HepG2 (cell line): Measurements from ENCODE around the gene PIGO. TPM values are rescaled to one million over a fixed set of nuclear protein-coding genes. Genes with fewer than 3 reads are reported as not detected.
A peak's percentile ranks its signal among the peaks of the same experiment; 100 is the strongest.

ENCODE experiments used
- CEBPB ChIP-seq: IDR thresholded peaks from 2 replicates; pipeline ENCODE4 v1.6.1; 2011; ENCODE audit warnings: low read depth, low read length, improper control_type of control experiment, borderline replicate concordance
- CERS6 ChIP-seq: sonication (generic); formaldehyde crosslinking; IDR thresholded peaks from 2 replicates; pipeline ENCODE4 v1.5.0; 2020; ENCODE audit warnings: missing genetic modification reagents
- FOXJ3 ChIP-seq: sonication (generic); formaldehyde crosslinking; IDR thresholded peaks from 2 replicates; pipeline ENCODE4 v1.4.0; 2020; ENCODE audit warnings: missing genetic modification reagents, mild to moderate bottlenecking, borderline replicate concordance
- GTF3A ChIP-seq: sonication (generic); formaldehyde crosslinking; conservative IDR thresholded peaks from 2 replicates; pipeline ENCODE4 v1.4.0; 2020; ENCODE audit warnings: mild to moderate bottlenecking, missing genetic modification reagents
- GZF1 ChIP-seq: sonication (generic); formaldehyde crosslinking; IDR thresholded peaks from 2 replicates; pipeline ENCODE4 v1.5.1; 2020; ENCODE audit warnings: mild to moderate bottlenecking, missing genetic modification reagents
- HINFP ChIP-seq: sonication (generic); formaldehyde crosslinking; IDR thresholded peaks from 2 replicates; pipeline ENCODE4 v1.4.0; 2020; ENCODE audit warnings: low read depth, mild to moderate bottlenecking, missing genetic modification reagents
- JARID2 ChIP-seq: sonication (generic); formaldehyde crosslinking; IDR thresholded peaks from 2 replicates; pipeline ENCODE4 v1.8.1; 2023; ENCODE audit warnings: missing genetic modification reagents, inconsistent platforms; ENCODE audit not compliant: insufficient replicate concordance
- MATR3 ChIP-seq: sonication (generic); formaldehyde crosslinking; IDR thresholded peaks from 2 replicates; pipeline ENCODE4 v1.4.0; 2020; ENCODE audit warnings: missing genetic modification reagents
- MBD4 ChIP-seq: IDR thresholded peaks from 2 replicates; pipeline ENCODE4 v1.6.1; 2012; ENCODE audit warnings: low read length, inconsistent platforms, borderline replicate concordance
- NFIC ChIP-seq: IDR thresholded peaks from 2 replicates; pipeline ENCODE4 v1.6.1; 2012; ENCODE audit warnings: mild to moderate bottlenecking, low read length, inconsistent platforms
- NRL ChIP-seq: sonication (generic); formaldehyde crosslinking; IDR thresholded peaks from 2 replicates; pipeline ENCODE4 v1.5.0; 2020; ENCODE audit warnings: missing genetic modification reagents, mild to moderate bottlenecking, moderate library complexity, borderline replicate concordance
- POGK ChIP-seq: sonication (generic); formaldehyde crosslinking; conservative IDR thresholded peaks from 2 replicates; pipeline ENCODE4 v1.8.0; 2022; ENCODE audit warnings: mild to moderate bottlenecking, moderate library complexity, missing genetic modification reagents
- RARA ChIP-seq: IDR thresholded peaks from 2 replicates; pipeline ENCODE4 v1.6.1; 2016; ENCODE audit warnings: missing genetic modification reagents, missing compliant biosample characterization
- RCOR2 ChIP-seq: IDR thresholded peaks from 2 replicates; pipeline ENCODE4 v1.6.1; 2016; ENCODE audit warnings: missing biosample characterization, missing genetic modification reagents
- SRY ChIP-seq: sonication (generic); formaldehyde crosslinking; IDR thresholded peaks from 2 replicates; pipeline ENCODE4 v1.8.0; 2022; ENCODE audit warnings: mild to moderate bottlenecking, missing genetic modification reagents
- TFE3 ChIP-seq: IDR thresholded peaks from 2 replicates; pipeline ENCODE4 v1.6.1; 2016
- TMF1 ChIP-seq: sonication (generic); formaldehyde crosslinking; IDR thresholded peaks from 2 replicates; pipeline ENCODE4 v1.8.1; 2022; ENCODE audit warnings: low read depth, missing genetic modification reagents
- XRCC5 ChIP-seq: fragments of 200-400 bp; formaldehyde crosslinking; optimal IDR thresholded peaks from 2 replicates; pipeline ENCODE3; 2017; ENCODE audit warnings: mild to moderate bottlenecking, low read length
- ZBTB7A ChIP-seq: sonication (generic); formaldehyde crosslinking; IDR thresholded peaks from 2 replicates; pipeline ENCODE4 v1.8.0; 2022; ENCODE audit warnings: mild to moderate bottlenecking, missing genetic modification reagents
- ZGPAT ChIP-seq: IDR thresholded peaks from 2 replicates; pipeline ENCODE4 v1.6.1; 2016; ENCODE audit warnings: mild to moderate bottlenecking
- ZKSCAN8 ChIP-seq: IDR thresholded peaks from 2 replicates; pipeline ENCODE4 v1.6.1; 2016; ENCODE audit warnings: borderline replicate concordance, missing genetic modification reagents, missing compliant biosample characterization
- ZNF230 ChIP-seq: sonication (generic); formaldehyde crosslinking; IDR thresholded peaks from 2 replicates; pipeline ENCODE4 v1.4.0; 2020; ENCODE audit warnings: mild to moderate bottlenecking, missing genetic modification reagents
- ZNF572 ChIP-seq: sonication (generic); formaldehyde crosslinking; IDR thresholded peaks from 2 replicates; pipeline ENCODE4 v1.5.1; 2020; ENCODE audit warnings: mild to moderate bottlenecking, missing genetic modification reagents
- ZSCAN31 ChIP-seq: sonication (generic); formaldehyde crosslinking; IDR thresholded peaks from 2 replicates; pipeline ENCODE4 v1.5.0; 2020; ENCODE audit warnings: low read depth, mild to moderate bottlenecking, missing genetic modification reagents
- polyA plus RNA-seq, 8 experiments: library from polyadenylated mRNA; depleted of rRNA in 3 of 8; stranded (reverse) in 7 of 8; unstranded in 1 of 8; fragments of >200 nt; fragmentation: Illumina TruSeq in 4 of 8; extraction: Trizol in 4 of 8; gene quantifications; 2 replicates each; pipeline versions ENCODE4 v1.2.1 to v1.2.3, GENCODE V29; 2011 to 2016; ENCODE audit warnings: low read depth in 4 of 8, missing spikeins in 1 of 8, mixed read lengths in 1 of 8; ENCODE audit not compliant: insufficient read depth in 1 of 8
- total RNA-seq, 5 experiments: library from RNA; depleted of rRNA; stranded (reverse); fragments of >200 nt; fragmentation: Illumina TruSeq; extraction: Trizol; gene quantifications; 2 replicates each; pipeline ENCODE4 v1.2.3, GENCODE V29; 2016; ENCODE audit warnings: low read depth in 1 of 5

Gene PIGO
- total and polyA plus RNA-seq, 2 of the 13 experiments (the other 11 are each of a cell fraction or from before 2014, with no cell fraction given), result 20.5 to 26.2 TPM

- TF ChIP-seq POGK (CRISPR knock-in tag), result peak; percentile 76
- no peak for TF ChIP-seq JARID2 (CRISPR knock-in tag)
- TF ChIP-seq CEBPB, result no peak
- TF ChIP-seq NRL (CRISPR knock-in tag), result 0 out of 2 replicates have a peak, but pooled peaks have one; percentile 18
- TF ChIP-seq TFE3 (CRISPR knock-in tag), result no peak
- TF ChIP-seq ZGPAT (CRISPR knock-in tag), result peak; percentile 72; the same call in 1 of the 2 replicates
- peak; percentile 50; the same call in 1 of the 2 replicates for TF ChIP-seq ZBTB7A (CRISPR knock-in tag)
- TF ChIP-seq GTF3A (CRISPR knock-in tag), result no peak; the same call in 1 of the 2 replicates
- TF ChIP-seq MBD4, result no peak
- TF ChIP-seq ZNF572, result no peak
- 0 out of 2 replicates have a peak, but pooled peaks have one; percentile 29 for TF ChIP-seq ZKSCAN8
- no peak for TF ChIP-seq CERS6 (CRISPR knock-in tag)
- no peak for TF ChIP-seq ZNF230
- TF ChIP-seq GZF1 (CRISPR knock-in tag), result peak; percentile 21; the same call in 1 of the 2 replicates
- TF ChIP-seq RARA (CRISPR knock-in tag), result peak; percentile 6; the same call in 1 of the 2 replicates
- 0 out of 2 replicates have a peak, but pooled peaks have one; percentile 24 for TF ChIP-seq HINFP (CRISPR knock-in tag)
- TF ChIP-seq XRCC5, result peak; percentile 55
- no peak for TF ChIP-seq NFIC
- peak; percentile 93; the same call in 1 of the 2 replicates for TF ChIP-seq TMF1 (CRISPR knock-in tag)
- TF ChIP-seq SRY (CRISPR knock-in tag), result peak; percentile 38
- TF ChIP-seq FOXJ3 (CRISPR knock-in tag), result no peak
- TF ChIP-seq RCOR2, result no peak
- no peak for TF ChIP-seq MATR3
- peak; percentile 72; the same call in 1 of the 2 replicates for TF ChIP-seq ZSCAN31 (CRISPR knock-in tag)
These were observed 24.5 kb downstream of the PIGO start (continued) for GRCh38 chr9:35071814-35072460.
